T follicular helper cell (primary cell): Measurements from ENCODE around the gene CCDC27.

Source experiments
- DNase-seq: peaks from one replicate; pipeline ENCODE4 v3.0.0-alpha.2; 2020; ENCODE audit warnings: low read depth

Gene CCDC27

GRCh38 chr1:3777078-3777547, 24.9 kb downstream of the CCDC27 start:
- DNase-seq = no peak

GRCh38 chr1:3777647-3778589, 25.7 kb downstream of the CCDC27 start:
- no peak for DNase-seq

DNA sequence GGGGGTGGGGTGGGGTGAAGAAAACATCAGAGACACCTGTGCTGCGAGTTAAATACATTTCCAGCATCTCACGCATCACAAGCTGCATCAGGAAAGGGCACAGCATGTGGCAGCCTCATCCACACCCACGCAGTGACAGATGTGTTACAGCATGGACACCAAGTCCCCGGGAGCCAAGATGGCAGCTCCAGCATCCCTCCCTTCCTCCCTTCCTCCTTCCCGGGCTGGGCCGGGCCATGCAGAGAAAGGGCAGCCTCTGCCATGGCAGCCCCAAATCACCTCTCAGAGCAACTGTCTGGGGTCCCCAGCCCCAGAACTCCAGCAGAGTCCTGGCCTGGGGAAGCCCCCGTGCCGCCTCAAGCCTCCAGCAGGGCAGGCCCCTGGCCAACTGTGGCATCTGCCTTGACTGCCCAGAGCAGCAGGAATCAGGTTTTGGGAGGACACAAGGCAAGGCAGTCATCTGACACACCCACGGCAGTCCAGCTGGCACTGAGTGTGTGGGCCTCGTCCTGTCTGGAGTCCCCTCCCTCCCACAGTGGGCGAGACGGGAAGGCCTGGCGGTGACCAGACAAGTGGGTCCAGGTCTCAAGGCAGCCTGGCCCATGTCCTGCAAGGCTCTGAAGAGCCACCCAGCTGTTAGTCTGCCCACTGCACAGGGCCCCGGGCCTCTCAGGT, 26.5 kb downstream of the CCDC27 start:
- DNase-seq = no peak

DNA sequence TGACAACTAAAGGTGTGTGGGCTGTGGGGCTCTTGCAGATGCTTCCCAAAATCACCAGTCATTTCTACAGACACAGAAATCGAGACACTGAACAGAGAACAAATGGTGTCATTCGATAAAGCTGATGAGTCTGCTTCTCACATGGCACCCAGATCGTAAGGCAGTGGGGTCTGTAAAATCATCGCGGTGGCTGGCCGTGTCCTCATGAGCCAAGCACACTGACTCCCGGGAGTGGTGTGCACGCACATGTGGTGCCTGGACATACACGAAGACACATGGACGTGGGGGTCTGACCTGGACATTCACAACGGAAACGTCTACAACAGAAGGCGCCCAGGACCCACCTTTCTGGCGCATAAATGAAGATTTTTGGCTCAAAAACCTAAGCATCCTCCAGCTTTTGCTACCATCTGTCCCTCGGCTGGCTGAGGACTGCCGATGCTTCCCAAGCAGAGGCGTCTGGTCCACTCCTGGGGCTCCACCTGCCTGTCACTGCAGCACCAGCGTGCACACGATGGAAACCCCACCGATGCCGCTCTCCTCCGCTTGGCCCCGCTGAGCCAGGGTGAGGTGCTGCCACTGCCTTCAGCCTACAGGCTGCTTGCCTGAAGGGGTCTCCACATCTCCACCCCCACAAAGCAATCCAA, 27.1 kb downstream of the CCDC27 start:
- no peak for DNase-seq

GRCh38 chr1:3779912-3780416, 27.7 kb downstream of the CCDC27 start:
- no peak for DNase-seq

DNA sequence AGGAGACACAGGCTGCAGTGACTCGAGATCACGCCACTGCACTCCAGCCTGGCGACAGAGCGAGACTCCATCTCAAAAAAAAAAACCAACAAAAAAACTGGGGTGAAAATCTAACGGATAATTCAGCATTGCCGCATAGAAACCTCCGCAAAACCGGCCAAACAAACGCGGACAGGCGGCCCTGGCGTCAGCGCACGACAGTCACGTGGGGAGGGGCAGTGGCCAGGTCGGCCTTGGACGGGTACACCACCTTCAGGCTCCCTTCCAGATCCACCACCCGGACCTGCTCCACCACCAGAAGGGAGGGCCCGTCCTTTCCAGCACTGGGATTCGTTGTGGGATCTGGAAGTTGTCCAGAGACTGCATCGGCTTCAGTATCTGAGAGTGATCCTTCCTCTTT, 28.7 kb downstream of the CCDC27 start:
- DNase-seq = no peak

- DNase-seq = no peak
Observed at GRCh38 chr1:3783651-3784474, 31.6 kb downstream of the CCDC27 start.

DNA sequence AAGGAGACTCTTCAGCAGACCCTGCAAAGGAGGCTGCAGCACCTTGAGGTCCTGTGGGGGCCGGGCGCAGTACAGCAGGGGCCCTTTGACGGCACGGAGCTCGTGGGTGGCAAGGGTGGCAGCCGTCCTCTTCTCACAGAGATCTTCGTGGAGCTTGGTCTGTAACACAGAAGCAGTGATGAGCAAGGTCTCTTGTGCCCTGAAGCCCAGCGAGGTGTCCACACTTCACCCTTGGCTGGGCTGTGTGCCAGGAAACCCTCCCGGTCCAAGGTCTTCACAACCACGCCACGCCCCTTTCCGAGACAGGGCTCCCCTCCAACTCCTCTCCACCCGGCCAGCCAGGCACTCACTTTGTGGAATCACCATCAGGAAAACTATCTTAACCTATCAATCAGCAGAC, 32.8 kb downstream of the CCDC27 start:
- DNase-seq = no peak

DNA sequence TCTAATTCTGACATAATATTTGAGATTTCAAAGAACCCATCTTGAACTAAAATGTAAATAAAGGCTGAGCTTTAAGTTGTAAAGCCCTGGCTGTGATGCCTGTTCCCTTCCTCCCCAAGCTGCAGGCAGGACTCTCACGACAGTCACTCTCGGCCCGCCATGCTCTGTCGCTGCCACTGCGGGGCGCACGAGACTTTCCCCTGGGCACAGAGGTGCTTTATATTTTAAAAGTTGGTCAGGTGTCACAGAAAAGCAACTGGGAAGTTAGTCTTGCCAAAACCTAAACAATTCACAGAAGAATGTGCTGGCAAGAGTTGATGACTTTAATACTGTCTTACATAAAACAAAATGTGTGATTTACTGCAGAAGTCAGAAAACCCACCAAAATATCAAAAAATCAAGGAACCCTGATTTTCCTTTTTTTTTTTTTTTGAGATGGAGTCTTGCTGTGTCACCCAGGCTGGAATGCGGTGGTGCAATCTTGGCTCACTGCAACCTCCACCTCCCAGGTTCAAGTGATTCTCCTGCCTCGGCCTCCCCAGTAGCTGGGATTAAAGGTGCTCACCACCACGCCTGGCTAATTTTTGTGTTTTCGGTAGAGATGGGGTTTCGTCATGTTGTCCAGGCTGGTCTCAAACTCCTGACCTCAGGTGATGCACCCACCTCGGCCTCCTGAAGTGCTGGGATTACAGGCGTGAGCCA, 33.4 kb downstream of the CCDC27 start:
- DNase-seq = no peak

- no peak for DNase-seq
Observed at GRCh38 chr1:3786468-3787348, 34.5 kb downstream of the CCDC27 start.

- no peak for DNase-seq
Observed at GRCh38 chr1:3787349-3787715, 35.1 kb downstream of the CCDC27 start.

DNA sequence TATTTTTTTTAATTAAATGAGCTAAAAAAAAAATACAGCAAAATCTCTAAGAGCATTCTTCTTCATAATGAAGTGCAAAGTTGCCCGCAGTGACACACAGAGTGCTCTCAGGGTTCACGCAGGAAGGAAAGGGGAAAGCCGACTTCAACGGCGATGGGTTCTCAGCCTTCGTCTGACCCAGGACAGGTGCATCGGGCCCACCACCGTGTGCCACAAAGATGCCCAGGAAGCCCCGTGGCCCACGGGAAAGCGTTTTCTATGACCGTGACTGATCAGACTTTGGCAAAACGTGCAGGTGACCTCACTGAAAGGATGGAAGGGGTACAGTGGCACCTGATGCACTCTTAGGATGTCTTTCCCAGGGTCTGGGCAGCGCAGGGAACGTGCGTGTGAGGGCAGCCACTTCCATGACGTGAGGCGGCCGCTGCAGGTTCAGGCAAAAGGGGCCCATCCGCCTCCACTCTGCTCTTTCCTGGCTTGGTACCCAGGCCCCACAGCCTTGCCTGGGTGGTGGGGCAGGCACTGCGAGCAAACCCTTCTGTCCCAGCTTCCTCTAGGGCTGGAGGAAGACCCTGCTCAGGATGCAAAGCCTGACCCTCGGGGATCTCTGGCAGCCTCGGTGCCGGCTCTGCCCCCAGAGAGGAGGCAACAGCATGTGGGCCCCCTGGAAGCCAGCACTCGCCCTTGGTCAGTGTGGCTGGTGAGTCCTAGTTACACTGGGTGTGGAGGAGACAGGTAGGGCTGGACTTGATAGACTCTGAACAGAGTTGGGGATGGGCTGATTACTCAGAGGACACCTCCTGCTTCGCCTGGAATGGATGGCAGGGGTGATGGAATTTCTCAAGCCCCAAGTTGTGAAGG, 35.7 kb downstream of the CCDC27 start:
- no peak for DNase-seq

GRCh38 chr1:3788756-3789420, 36.6 kb downstream of the CCDC27 start:
- no peak for DNase-seq

- no peak for DNase-seq
Observed at GRCh38 chr1:3789421-3790300, 37.4 kb downstream of the CCDC27 start.

GRCh38 chr1:3790500-3790923, 38.3 kb downstream of the CCDC27 start:
- DNase-seq = no peak

GRCh38 chr1:3790952-3791351, 38.7 kb downstream of the CCDC27 start:
- no peak for DNase-seq

- no peak for DNase-seq
Observed at GRCh38 chr1:3795453-3796214, 43.4 kb downstream of the CCDC27 start.
